ENCODE data around the gene STX7. TPM values are rescaled to one million over a fixed set of nuclear protein-coding genes. Genes with fewer than 3 reads are reported as not detected.

STX7 gene
- total RNA-seq, 4 donors from 2014 or later, result 22.3 to 82.9 (median 67.5) TPM

DNA sequence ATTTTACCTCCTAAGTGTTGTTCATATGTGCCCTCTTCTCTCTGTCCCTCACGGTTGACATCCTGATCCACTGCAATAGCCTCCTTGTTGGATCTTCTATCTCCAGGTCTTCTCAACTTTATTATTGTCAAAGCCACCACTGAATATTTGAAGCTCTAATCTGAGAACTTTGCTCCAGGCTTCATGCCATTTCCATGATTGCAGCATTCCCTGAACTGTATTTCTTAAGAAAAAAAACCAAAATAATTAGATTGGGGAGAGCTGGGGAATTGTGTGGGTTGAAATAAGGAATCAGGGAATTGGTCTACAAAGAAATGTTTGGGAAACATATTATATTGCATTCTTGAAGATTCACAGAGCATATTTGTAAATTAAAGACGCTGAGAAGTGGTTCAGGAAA, 2.5 kb upstream of the STX7 start:
- Histone ChIP-seq H3K27ac (no peak overlapping the region), H3K9me3 (no peaks in the 10 kb centered on the region), H3K4me3 (no peak overlapping the region), H3K4me1 (no peaks in the 10 kb centered on the region), H3K36me3 (no peaks in the 10 kb centered on the region), H3K27me3 (no peaks in the 10 kb centered on the region)
- intact Hi-C loops (cut with DNase I; ENCODE audit: low total_unique reads), result no loop called here
- no peak for DNase-seq
- TF ChIP-seq POLR2A (IDR thresholded peaks at IDR 0.05), result no peak
- TF ChIP-seq, protein P1, sequence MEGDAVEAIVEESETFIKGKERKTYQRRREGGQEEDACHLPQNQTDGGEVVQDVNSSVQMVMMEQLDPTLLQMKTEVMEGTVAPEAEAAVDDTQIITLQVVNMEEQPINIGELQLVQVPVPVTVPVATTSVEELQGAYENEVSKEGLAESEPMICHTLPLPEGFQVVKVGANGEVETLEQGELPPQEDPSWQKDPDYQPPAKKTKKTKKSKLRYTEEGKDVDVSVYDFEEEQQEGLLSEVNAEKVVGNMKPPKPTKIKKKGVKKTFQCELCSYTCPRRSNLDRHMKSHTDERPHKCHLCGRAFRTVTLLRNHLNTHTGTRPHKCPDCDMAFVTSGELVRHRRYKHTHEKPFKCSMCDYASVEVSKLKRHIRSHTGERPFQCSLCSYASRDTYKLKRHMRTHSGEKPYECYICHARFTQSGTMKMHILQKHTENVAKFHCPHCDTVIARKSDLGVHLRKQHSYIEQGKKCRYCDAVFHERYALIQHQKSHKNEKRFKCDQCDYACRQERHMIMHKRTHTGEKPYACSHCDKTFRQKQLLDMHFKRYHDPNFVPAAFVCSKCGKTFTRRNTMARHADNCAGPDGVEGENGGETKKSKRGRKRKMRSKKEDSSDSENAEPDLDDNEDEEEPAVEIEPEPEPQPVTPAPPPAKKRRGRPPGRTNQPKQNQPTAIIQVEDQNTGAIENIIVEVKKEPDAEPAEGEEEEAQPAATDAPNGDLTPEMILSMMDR (IDR thresholded peaks at IDR 0.05), result no peak

DNA sequence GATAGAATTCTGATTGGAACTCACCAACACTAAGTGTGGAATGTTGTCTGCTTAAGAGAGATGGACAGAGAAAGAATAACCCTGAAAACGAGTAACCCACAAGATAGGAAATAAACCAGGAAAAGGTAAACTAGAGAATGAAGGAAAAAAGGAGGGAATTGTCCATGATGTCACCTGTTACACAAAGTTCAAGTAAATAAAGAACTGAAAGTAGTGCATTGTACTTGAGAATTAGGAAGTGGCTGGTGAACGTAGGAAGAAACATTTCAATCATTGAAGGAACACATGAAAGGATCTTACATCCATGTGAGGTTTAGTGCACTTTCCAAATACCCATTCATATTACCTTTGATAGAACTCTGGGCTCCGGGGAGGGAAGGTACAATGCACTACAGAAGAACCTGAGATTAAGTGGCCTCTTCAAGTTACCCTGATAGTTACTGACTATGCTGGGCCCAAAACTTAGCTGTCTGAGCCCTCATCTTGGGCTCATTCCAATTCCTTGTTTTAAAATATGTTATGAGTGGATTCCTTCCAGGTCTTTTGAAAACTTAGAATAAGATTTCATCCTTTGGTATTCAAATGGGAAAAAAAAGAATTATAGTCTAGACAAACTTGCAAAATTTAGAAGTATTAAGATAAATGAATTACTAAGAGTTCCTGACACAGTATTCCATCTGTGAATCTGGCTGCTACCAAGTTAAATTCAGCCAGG, 1.1 kb upstream of the STX7 start:
- TF ChIP-seq POLR2A (IDR thresholded peaks at IDR 0.05), result no peak
- TF ChIP-seq, protein P1 (IDR thresholded peaks at IDR 0.05), result no peak
- no peaks in the 10 kb centered on the region for H3K4me1 ChIP-seq
- no peaks in the 10 kb centered on the region for H3K36me3 ChIP-seq
- peak overlapping the region; percentile 75 to 80 for H3K27ac ChIP-seq
- no peaks in the 10 kb centered on the region for H3K9me3 ChIP-seq
- peak overlapping the region in 1 of 2 donors; percentile 72 for H3K4me3 ChIP-seq
- intact Hi-C loops (cut with DNase I; ENCODE audit: low total_unique reads), result no loop called here
- H3K27me3 ChIP-seq, result no peaks in the 10 kb centered on the region
- no peak for DNase-seq

DNA sequence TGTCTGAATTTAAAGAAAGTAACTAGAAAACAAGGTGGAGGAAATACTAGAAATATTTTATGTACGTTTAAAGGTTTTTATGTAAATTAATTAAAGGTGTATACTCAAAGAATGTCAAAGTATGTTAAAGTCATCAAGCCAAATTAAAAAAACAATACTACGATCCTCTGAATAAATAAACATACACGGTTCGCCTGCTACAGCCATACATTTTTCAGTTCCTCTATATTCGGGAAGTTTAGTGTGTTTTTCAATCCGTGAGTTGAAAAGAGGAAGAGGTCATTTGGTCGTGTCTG, 626 bp downstream of the STX7 start:
- TF ChIP-seq, protein P1 (IDR thresholded peaks at IDR 0.05), result no peak
- TF ChIP-seq POLR2A (IDR thresholded peaks at IDR 0.05), result no peak
- Histone ChIP-seq H3K36me3 (no peaks in the 10 kb centered on the region), H3K27me3 (no peaks in the 10 kb centered on the region), H3K4me1 (no peaks in the 10 kb centered on the region), H3K27ac (peak overlapping the region; percentile 75 to 80), H3K4me3 (peak overlapping the region; percentile 62 to 72), H3K9me3 (no peaks in the 10 kb centered on the region)
- DNase-seq, result no peak
- intact Hi-C loops (cut with DNase I; ENCODE audit: low total_unique reads), result no loop called here

DNA sequence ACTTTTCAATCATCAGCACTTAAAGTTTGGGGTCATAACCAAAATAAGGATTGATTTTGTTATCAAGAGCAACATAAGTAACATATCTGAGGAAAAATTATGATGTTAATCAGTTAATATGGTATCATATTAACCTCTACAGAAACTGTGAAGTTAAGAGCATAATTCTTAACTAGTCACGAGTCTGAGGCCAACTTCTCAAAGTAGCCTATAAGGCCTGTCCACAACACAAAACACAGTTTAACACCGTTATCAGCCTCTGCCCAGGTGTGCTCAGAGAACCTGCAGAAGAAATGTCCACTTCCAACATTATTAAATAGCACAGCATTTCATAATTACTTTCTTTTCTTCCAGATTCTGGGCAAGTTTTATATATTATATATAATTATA, 1.1 kb downstream of the STX7 start:
- no peaks in the 10 kb centered on the region for H3K9me3 ChIP-seq
- no peaks in the 10 kb centered on the region for H3K4me1 ChIP-seq
- peak overlapping the region; percentile 62 to 72 for H3K4me3 ChIP-seq
- intact Hi-C loops (cut with DNase I; ENCODE audit: low total_unique reads), result no loop called here
- TF ChIP-seq, protein P1 (IDR thresholded peaks at IDR 0.05), result no peak
- TF ChIP-seq POLR2A (IDR thresholded peaks at IDR 0.05), result no peak
- H3K27ac ChIP-seq, result peak overlapping the region; percentile 75 to 80
- no peaks in the 10 kb centered on the region for H3K27me3 ChIP-seq
- DNase-seq, result no peak
- no peaks in the 10 kb centered on the region for H3K36me3 ChIP-seq

DNA sequence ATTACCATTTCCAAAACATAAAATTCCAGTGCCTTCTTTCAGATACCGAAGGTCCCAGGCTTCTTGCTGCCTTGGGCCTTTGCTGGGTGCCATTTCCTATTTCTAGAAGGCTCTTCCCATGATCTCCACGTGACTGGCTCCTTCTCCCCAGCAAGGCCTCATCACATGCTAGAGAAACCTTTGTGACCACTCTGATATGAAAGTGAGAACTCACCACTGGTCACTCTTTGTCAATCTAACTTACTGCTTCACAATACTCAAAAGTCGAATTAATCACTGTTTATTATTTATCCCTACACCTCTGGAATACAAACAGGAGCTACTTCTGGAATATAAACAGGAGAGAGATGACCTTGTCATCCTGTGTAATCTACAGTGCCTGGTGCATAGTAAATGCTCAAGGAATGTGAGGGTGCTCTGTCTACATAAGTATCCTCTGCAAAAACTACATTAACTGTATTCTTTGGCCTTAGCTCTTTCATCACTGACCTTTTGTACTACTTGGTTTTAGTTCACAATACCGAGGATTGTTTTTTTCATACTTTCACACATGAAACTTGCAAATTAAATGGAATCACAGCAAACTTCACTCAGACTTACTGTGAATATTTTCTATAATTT, 1.6 kb downstream of the STX7 start:
- Histone ChIP-seq H3K27me3 (no peaks in the 10 kb centered on the region), H3K9me3 (no peaks in the 10 kb centered on the region), H3K4me3 (peak overlapping the region; percentile 62 to 72), H3K36me3 (no peaks in the 10 kb centered on the region), H3K27ac (peak overlapping the region in 1 of 2 donors; percentile 75), H3K4me1 (no peaks in the 10 kb centered on the region)
- intact Hi-C loops (cut with DNase I; ENCODE audit: low total_unique reads), result no loop called here
- no peak for DNase-seq
- TF ChIP-seq, protein P1 (IDR thresholded peaks at IDR 0.05), result no peak
- TF ChIP-seq POLR2A (IDR thresholded peaks at IDR 0.05), result no peak

Data from uterus (tissue), 4 donors.